GM18505 (cell line): ENCODE results near the gene S1PR4.
"Not testable (repeated sequence)": the region's sequence is repeated elsewhere in the genome, so short reads cannot be mapped to it uniquely, and the experiment has no call there.

Experiments used
- ATAC-seq: cut with Tn5 transposase; IDR thresholded peaks from one replicate; pipeline ENCODE4 v1.9.1; 2021; ENCODE audit not compliant: unreplicated experiment
- POLR2A ChIP-seq: IDR thresholded peaks from 4 replicates; pipeline ENCODE4 v1.6.1; 2011; ENCODE audit warnings: borderline replicate concordance; ENCODE audit not compliant: insufficient read depth, insufficient read length; ENCODE audit errors: extremely low read depth

Gene S1PR4

GRCh38 chr19:3162418-3163229 lies 15.9 kb upstream of the S1PR4 start:
- TF ChIP-seq POLR2A, result no peak
- no peak for ATAC-seq

GRCh38 chr19:3163230-3163886 lies 15.2 kb upstream of the S1PR4 start:
- no peak for ATAC-seq
- no peak for TF ChIP-seq POLR2A

- no peak for TF ChIP-seq POLR2A
- no peak for ATAC-seq
Observed at GRCh38 chr19:3163943-3164342, 14.6 kb upstream of the S1PR4 start.

GRCh38 chr19:3167533-3168272 lies 10.9 kb upstream of the S1PR4 start:
- TF ChIP-seq POLR2A, result no peak
- ATAC-seq, result no peak

- no peak for ATAC-seq
- TF ChIP-seq POLR2A, result no peak
Observed at GRCh38 chr19:3171894-3172672, 6.5 kb upstream of the S1PR4 start.

GRCh38 chr19:3172673-3173000 lies 5.9 kb upstream of the S1PR4 start:
- not testable (repeated sequence) for ATAC-seq

- peak; percentile 31 for TF ChIP-seq POLR2A
- no peak for ATAC-seq
Observed at GRCh38 chr19:3175781-3176714, 2.5 kb upstream of the S1PR4 start.

GRCh38 chr19:3176715-3177501 lies 1.7 kb upstream of the S1PR4 start:
- peak; percentile 38 for TF ChIP-seq POLR2A

GRCh38 chr19:3178973-3179738 lies 587 bp downstream of the S1PR4 start:
- no peak for ATAC-seq
- peak; percentile 54 for TF ChIP-seq POLR2A

More at GRCh38 chr19:3176715-3177501, 1.7 kb upstream of the S1PR4 start:
- no peak for ATAC-seq

- TF ChIP-seq POLR2A, result no peak
- ATAC-seq, result no peak
Observed at GRCh38 chr19:3179739-3180293, 1.2 kb downstream of the S1PR4 start.
